Measurements from ENCODE around the gene IRX5. TPM values are rescaled to one million over a fixed set of nuclear protein-coding genes. Genes with fewer than 3 reads are reported as not detected.

IRX5 gene
- total RNA-seq, 1 donor from 2014 or later = 23.8 TPM

- ATAC-seq (no peak), DNase-seq (no peak)
- intact Hi-C loops (cut with DNase I) = no loop called here
- Histone ChIP-seq H3K4me1 (no peaks in the 10 kb centered on the region), H3K27me3 (ENCODE audit: low read depth) (no peaks in the 10 kb centered on the region), H3K4me3 (no peak overlapping the region), H3K36me3 (no peaks in the 10 kb centered on the region), H3K27ac (no peak overlapping the region), H3K9me3 (no peaks in the 10 kb centered on the region)
- TF ChIP-seq, protein P1, sequence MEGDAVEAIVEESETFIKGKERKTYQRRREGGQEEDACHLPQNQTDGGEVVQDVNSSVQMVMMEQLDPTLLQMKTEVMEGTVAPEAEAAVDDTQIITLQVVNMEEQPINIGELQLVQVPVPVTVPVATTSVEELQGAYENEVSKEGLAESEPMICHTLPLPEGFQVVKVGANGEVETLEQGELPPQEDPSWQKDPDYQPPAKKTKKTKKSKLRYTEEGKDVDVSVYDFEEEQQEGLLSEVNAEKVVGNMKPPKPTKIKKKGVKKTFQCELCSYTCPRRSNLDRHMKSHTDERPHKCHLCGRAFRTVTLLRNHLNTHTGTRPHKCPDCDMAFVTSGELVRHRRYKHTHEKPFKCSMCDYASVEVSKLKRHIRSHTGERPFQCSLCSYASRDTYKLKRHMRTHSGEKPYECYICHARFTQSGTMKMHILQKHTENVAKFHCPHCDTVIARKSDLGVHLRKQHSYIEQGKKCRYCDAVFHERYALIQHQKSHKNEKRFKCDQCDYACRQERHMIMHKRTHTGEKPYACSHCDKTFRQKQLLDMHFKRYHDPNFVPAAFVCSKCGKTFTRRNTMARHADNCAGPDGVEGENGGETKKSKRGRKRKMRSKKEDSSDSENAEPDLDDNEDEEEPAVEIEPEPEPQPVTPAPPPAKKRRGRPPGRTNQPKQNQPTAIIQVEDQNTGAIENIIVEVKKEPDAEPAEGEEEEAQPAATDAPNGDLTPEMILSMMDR (IDR thresholded peaks at IDR 0.05) = no peak
These were observed 31.4 kb downstream of the IRX5 start for GRCh38 chr16:54962045-54962444.

GRCh38 chr16:54964239-54964638 lies 33.6 kb downstream of the IRX5 start:
- H3K9me3 ChIP-seq = no peaks in the 10 kb centered on the region
- intact Hi-C loops (cut with DNase I) = no loop called here
- no peaks in the 10 kb centered on the region for H3K4me1 ChIP-seq
- no peaks in the 10 kb centered on the region for H3K27me3 ChIP-seq (ENCODE audit: low read depth)
- ATAC-seq = no peak
- DNase-seq = no peak
- H3K4me3 ChIP-seq = no peak overlapping the region
- H3K36me3 ChIP-seq = no peaks in the 10 kb centered on the region
- TF ChIP-seq, protein P1 (IDR thresholded peaks at IDR 0.05) = no peak
- no peak overlapping the region for H3K27ac ChIP-seq

- ATAC-seq (no peak), DNase-seq (no peak)
- no peak overlapping the region for H3K4me3 ChIP-seq
- no peaks in the 10 kb centered on the region for H3K27me3 ChIP-seq (ENCODE audit: low read depth)
- intact Hi-C loops (cut with DNase I) = no loop called here
- no peaks in the 10 kb centered on the region for H3K9me3 ChIP-seq
- no peaks in the 10 kb centered on the region for H3K36me3 ChIP-seq
- H3K4me1 ChIP-seq = no peaks in the 10 kb centered on the region
- no peak overlapping the region for H3K27ac ChIP-seq
- TF ChIP-seq, protein P1 (IDR thresholded peaks at IDR 0.05) = no peak
These were observed 34.8 kb downstream of the IRX5 start for GRCh38 chr16:54965464-54965863.

GRCh38 chr16:54968011-54968410 lies 37.3 kb downstream of the IRX5 start:
- intact Hi-C loops (cut with DNase I) = no loop called here
- H3K4me1 ChIP-seq = no peaks in the 10 kb centered on the region
- no peaks in the 10 kb centered on the region for H3K9me3 ChIP-seq
- no peak for ATAC-seq
- H3K36me3 ChIP-seq = no peaks in the 10 kb centered on the region
- no peak for DNase-seq
- no peak overlapping the region for H3K27ac ChIP-seq
- no peak overlapping the region for H3K4me3 ChIP-seq
- TF ChIP-seq, protein P1 (IDR thresholded peaks at IDR 0.05) = no peak
- H3K27me3 ChIP-seq (ENCODE audit: low read depth) = no peaks in the 10 kb centered on the region

DNA sequence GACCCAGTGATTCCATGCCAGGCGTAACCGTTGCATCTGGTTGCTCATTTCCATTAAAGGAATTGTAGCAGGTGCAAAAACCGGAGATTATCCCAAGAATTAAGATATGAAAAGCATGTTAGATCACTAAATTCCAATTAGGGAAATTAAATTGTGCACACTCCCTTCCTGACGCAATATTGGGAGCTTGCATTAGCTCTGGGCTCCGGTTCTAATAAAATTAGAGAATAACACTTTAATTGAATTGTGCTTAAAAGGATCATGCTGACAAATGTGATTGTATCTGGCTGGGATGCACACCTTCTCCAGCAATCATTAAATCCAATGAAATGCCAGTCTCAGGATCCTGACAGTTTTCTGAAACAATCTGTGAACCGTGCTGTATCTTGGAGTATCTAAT lies 38.1 kb downstream of the IRX5 start:
- no peaks in the 10 kb centered on the region for H3K9me3 ChIP-seq
- no peaks in the 10 kb centered on the region for H3K27me3 ChIP-seq (ENCODE audit: low read depth)
- ATAC-seq (no peak), DNase-seq (no peak)
- TF ChIP-seq, protein P1 (IDR thresholded peaks at IDR 0.05) = no peak
- no peaks in the 10 kb centered on the region for H3K4me1 ChIP-seq
- H3K36me3 ChIP-seq = no peaks in the 10 kb centered on the region
- no peak overlapping the region for H3K27ac ChIP-seq
- intact Hi-C loops (cut with DNase I) = no loop called here
- no peak overlapping the region for H3K4me3 ChIP-seq

- no peak overlapping the region for H3K4me3 ChIP-seq
- intact Hi-C loops (cut with DNase I) = no loop called here
- DNase-seq (no peak), ATAC-seq (no peak)
- no peak overlapping the region for H3K27ac ChIP-seq
- no peaks in the 10 kb centered on the region for H3K4me1 ChIP-seq
- H3K36me3 ChIP-seq = no peaks in the 10 kb centered on the region
- TF ChIP-seq, protein P1 (IDR thresholded peaks at IDR 0.05) = no peak
- H3K9me3 ChIP-seq = no peaks in the 10 kb centered on the region
- H3K27me3 ChIP-seq (ENCODE audit: low read depth) = no peaks in the 10 kb centered on the region
These were observed 39.4 kb downstream of the IRX5 start for GRCh38 chr16:54970016-54970415.

Measured in lower lobe of right lung (tissue), 2 donors.